GM19035 (cell line): ENCODE results near the gene TM9SF2.
"Not testable (repeated sequence)": the region's sequence is repeated elsewhere in the genome, so short reads cannot be mapped to it uniquely, and the experiment has no call there.

Experiments used
- ATAC-seq: cut with Tn5 transposase; IDR thresholded peaks from one replicate; pipeline ENCODE4 v1.9.1; 2021; ENCODE audit not compliant: unreplicated experiment

TM9SF2 gene

DNA sequence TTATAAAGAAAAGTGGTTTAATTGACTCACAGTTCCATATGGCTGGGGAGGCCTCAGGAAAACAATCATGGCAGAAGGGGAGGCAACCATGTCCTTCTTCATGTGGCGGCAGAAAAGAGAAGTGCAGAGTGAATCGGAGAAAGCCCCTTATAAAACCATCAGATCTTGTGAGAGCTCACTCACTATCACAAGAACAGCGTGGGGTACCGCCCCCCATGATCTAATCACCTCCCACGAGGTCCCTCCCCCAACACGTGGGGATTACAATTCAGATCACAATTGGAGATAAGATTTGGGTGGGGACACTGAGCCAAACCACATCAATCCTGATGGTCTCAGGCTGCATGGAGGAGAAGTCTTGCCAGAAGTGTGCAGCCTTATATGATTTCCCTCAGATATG is 26.0 kb downstream of the TM9SF2 start:
- no peak for ATAC-seq

DNA sequence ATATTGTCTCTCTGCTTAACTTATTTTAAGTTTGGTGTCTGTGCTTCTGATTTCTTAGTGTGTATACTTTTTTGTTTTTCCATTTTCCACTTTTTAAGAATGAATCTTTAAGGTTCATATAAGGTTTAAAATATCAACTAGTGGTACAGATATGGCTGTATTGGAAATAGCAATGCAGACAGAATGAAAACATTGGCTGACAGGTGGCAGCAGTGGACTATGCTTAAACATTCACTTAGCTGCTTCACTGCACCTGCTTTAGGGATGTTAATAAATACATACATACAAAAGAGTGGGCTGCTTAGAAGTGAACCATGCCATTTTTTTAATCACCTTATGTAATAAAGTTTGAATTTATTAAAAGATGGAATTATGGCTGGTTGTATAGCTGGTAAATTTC is 27.3 kb downstream of the TM9SF2 start:
- ATAC-seq, result no peak

DNA sequence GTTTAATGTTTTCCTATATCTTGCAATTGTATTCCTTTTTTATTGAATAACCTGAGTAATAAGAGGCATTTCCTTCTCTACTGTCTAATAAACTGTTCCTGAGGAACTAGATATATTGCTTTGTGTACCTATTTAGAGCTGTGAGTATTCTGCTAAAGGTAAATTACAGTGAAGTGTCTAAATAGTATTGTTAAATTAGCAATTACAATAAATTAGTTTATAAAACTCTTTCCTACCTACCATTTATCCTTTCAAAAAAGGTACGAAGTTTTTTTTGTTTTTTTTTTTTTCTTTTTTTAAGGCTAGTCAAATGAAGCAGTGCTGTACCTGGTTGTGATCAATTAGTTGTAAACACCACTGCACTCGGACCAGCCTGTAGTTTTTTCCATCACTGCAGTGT is 34.8 kb downstream of the TM9SF2 start:
- no peak for ATAC-seq

DNA sequence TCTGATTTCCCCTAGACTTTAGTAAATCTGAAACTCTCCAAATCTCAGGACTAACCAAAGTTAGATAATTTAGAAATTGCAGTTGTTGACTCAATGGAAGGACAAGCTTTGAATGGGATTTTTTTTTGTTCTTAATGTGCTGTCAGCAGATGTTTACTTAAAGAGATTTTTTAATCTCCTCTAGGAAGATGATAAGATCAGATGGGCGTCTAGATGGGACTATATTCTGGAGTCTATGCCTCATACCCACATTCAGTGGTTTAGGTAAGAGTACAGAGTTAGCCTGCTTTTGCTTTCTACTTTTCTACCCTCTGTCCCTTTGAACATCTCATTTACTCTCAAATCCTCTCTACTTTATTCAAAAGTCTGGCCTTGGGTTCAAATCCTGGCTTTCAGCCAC is 39.3 kb downstream of the TM9SF2 start:
- ATAC-seq, result no peak

DNA sequence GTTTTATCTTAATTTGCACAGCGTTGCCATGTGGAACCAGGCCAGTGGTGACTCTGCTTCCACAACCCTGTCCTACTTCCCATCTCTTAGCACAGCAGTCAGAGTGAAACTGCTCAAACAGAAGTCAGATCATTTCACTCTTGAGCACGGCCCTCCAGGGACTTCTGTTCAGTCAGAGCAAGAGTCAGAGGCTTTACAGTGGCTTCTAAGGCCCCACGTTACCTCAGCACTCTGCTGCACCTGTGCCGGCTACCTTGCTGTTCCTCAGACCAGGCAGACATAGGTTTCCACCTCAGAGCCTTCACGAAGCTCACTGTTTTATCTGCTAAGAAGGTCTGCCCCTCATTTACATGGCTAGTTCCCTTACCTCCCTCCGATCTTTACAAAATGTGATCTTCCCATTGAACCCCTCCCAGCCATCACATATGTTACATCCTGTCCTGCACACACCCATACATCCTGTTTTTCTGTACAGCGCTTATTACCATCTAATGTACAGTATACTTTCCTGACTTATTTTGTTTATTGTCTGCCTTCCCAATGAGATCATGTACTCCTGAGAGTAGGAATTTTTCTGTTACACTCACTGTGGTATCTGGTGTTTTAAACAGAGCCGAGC is 41.6 kb downstream of the TM9SF2 start:
- peak; percentile 99 for ATAC-seq

DNA sequence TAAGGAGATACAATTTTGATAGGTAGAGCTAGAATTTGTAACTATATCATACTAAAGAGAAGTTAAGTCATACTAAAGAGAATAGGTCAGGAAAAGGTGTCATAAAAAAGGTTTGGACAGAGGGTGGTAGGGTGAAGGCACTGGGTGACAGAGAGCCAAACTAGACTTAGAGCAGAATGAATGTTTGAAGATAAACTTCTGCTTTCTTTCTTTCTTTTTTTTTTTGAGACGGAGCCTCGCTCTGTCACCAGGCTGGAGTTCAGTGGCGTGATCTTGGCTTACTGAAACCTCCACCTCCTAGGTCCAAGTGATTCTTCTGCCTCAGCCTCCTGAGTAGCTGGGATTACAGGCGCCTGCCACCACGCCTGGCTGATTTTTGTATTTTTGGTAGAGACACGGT is 44.1 kb downstream of the TM9SF2 start:
- no peak for ATAC-seq

DNA sequence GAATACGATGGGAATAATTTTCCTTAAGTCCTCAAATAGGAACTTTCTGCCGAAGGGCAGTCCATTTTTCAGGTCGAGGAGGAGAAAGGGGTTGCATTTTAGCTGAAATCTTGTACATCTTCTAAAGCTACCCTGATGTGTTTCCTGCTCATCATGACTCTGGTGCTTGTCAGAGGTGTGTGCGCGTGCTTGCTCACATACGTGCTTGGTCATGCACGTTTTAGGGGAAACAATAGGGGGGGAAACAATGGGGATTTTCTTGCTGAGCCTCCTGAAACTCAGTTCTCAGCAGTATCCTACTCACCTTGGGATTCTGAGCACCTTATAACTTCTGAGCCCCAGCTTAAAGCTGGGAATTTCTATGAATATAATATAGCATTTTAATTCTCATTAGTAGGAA is 44.7 kb downstream of the TM9SF2 start:
- no peak for ATAC-seq

DNA sequence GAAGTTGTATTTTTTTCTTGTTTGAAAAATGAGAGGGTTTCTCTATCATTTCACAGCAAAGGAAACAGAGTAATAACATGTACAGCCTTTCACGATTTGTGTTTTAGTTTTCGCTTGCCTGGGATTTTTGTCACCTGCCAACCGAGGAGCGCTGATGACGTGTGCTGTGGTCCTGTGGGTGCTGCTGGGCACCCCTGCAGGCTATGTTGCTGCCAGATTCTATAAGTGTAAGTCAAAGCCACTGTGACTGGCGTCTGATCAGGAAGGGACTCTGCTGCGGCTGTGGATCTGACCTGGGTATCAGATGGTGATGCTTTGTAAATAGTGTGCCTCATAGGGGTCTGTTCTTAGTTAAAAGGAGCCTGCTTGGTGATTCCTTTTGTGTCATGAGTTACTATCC is 45.6 kb downstream of the TM9SF2 start:
- ATAC-seq, result no peak

DNA sequence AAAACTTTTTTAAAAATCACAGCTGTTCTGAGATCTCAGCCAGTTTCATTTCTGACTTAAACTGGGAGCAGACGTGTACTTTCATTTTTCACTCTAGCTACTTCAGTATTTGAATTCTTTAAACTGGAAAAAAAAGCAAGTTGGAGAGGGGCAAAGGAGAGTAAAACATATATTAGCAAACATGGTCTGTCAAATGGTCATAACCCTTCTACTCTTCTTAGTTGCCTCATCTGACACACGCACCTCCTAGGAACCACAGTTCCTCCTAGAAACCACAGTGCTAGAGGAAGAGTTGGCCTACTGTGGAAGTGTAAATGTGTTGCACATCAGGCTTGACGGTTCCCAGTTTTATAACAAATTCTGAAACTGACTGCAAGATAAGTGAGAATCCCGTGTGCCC is 47.2 kb downstream of the TM9SF2 start:
- peak; percentile 71 for ATAC-seq

DNA sequence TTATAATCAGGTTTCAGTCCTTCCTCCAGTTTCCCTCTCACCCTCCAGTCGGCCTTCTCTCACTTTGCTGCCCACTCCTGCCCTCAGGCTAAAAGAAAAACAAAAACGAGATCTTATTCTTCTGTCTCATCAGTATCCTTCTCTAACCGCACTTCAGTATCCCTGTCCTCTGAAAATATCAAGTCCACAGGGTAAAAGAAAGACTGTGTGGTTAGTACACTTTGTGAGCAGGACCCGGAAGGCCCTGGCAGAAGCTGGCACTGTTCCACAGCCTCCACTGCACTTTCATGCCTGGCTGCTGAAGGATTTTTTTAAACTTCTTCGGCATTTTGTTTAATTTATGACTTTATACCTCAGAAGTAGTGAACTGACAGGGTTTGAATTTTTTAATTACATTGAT is 51.8 kb downstream of the TM9SF2 start:
- no peak for ATAC-seq

DNA sequence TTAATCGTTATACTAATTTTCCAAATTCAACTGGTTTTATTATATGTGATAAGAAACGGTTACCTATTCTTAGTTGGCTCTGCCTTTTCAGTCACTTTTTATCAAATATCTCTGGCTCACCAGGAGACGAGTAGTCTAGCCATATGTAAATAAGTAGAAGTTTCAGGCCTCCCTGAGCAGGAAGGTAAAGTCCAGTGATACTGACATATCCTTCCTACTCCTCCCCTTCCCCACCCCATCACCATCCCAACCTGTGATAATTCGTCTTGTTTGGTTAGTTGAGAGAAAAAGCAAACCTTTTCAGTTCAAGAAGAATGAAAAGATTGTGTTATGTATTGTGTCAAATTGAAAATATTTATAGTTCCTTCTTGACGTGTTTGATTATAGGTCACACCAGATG is 53.9 kb downstream of the TM9SF2 start:
- no peak for ATAC-seq

DNA sequence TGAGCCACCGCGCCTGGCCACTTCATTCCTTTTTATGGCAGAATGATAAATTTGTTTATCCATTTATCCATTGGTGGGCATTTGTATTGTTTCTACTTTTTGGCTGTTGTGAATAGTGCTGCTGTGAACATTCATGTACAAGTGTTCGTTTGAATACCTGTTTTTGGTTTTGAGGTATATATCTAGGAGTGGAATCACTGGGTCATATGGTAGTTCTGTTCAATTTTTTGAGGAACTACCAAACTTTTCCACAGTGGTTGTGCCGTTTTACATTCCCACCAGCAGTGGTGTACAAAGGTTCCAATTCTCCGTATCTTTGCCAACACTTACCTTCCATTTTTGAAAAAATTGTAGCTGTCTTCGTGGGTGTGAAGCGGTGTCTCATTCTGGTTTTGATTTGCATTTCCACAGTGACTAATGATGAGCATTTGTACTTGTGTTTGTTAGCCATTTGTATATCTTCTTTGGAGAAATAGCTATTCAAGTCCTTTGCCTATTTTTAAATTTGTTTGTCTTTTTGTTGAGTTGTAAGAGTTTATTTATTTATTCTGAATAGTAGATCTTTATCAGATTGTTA is 55.7 kb downstream of the TM9SF2 start:
- no peak for ATAC-seq

DNA sequence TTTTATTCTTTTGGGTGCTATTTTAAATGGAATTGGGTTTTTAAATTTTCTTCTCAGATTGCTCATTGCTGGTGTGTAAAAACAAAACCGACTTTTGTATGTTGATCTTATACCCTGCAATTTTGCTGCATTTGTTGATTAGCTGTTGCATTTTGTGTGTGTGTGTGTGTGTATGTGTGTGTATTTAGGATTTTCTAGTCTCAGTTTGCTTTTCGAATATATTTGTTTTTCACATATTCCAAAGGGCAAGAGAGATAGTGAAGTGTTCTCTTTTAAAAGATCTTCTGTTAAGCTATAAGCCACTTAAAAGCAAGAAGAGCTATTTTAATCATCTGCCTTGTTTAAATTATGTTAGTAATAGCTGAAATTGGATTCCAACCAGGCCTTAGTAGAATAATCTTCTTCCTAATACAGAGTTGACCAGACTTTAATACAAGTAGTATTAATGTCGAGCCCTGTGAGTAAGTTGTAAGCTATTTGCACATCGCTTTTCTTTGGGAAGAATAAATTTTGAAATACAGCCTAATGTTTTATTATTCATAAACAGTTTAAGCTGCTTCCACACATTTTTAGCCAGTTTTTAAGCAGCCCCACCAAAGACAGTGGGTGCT is 57.4 kb downstream of the TM9SF2 start:
- ATAC-seq, result no peak

DNA sequence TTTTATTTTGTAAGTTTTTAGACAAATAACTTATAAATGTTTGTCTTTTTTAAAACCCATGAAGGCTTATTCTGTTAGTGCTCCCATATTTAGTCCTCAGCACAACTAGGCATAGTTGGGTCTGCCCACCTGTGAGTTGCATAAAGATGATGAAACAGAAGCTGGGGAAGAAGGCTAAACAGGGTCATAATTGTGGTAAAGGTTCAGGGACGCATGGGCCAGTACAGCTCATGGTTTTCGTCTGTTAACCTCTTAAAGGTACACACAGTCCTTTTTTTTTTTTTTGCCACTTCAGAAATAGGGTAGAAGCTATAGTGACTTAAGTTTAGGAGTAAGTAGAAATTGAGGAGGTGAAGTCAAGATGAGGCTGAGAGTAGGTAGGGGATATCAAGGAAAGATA is 58.3 kb downstream of the TM9SF2 start:
- no peak for ATAC-seq

DNA sequence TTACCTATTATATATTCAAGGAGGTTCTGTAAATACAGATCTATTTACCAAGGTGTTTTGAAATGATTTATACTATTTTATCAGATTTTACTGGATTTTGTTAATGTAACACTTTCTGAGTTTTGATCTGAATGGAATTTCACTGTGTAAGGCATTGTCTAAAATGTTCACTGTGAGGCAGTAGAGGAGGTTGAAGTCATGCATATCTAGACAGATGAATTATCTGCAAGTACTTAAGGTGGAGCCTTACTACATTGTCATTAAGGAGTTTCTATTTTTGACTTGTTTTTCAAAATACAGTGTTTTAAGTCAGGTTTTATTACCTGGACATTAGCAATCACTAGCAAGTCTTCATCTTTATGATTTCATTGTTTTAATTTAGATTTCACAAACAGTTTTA is 62.1 kb downstream of the TM9SF2 start:
- no peak for ATAC-seq

DNA sequence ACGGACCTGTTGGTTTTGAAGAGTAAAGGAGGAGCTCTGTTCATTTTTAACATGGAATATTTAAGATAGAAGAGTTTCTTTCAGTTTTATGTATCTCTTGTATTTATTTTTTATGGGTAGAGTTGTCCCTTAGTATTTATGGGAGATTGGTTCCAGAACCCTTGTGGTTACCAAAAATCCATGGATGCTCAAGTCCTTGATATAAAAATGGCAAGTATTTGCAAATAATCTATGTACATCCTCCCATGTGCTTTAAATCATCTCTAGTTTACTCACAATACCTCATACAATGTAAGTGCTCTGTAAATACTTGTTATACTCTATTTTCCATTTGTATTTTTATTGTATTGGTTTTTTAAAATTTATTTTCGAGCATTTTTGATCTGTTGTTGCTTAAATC is 63.1 kb downstream of the TM9SF2 start:
- ATAC-seq, result no peak

DNA sequence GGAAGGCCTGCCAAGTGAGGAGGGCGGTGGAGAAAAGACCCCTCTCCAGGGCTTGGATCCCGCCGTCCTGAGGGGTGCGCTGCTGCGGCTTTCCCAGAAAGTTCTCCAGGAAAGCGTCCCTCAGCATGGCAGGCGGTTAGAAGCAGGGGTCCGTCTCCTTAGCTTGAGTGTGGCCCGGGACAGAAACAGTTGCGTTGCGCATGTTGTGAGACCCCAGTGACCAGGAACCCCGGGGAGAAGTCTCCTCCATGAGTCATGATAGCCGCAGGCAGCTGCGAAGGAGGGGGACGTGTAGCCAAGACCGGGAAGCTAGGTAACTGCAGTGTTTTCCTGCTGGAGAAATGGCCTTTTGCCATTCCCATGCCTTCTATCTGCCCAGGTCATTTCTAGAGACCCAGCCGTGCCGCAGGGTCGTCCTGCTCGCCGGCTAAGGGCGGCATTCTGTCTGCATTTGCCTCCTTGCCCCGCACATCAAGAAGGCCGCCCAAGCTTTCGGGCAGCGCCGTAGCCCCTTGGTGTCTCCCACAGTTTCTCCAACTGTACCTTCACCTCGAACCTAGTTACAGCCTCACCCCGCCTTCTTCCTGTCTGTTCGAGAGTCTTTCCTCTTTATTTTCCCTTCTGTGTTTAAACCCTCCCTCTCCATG is 64.3 kb downstream of the TM9SF2 start:
- no peak for ATAC-seq

DNA sequence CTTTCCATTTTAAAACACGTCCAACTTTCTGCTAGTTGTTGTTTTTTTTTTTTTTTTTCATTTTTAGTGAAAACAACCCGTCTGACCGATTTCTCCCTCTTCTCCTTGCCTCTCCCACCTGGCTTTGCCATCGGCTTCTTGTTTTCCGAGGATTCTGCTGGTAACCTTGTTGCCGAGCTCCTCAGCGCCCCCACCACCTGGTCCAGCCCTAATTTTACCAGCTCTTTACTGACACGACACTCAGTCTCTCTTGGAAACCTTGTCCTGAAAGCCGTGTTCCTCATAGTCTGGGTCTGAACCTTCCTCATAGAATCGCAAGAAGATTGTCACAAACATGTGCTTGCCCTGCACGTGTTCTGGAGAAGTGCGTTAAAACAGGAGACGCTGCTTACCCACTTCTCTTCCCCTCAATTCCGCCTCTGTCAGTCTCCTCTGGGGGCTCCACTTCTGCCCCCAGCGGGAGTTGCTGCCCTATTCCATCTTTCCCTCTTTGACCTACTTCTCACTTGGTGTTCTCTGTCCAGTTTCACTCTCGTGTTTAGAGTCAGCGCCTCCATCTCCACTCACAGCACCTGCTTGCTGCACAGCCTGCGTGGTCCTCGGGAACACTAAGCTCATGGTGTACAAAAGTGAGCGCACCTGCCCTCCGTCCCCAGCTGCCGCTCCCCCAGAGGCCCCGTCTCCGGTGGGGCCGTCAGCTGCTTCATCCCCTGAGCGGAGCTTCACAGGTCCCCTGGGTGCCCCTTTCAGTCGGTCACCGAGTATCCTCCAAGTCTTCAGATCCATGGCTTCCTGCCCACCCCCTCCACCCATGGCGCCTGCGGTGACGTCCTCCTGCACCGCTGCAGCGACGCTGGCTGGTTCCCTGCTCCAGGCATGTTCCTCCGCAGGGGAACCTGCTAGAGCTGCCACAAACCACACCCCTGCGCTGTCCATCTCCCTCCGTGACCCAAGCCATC is 65.1 kb downstream of the TM9SF2 start:
- no peak for ATAC-seq

DNA sequence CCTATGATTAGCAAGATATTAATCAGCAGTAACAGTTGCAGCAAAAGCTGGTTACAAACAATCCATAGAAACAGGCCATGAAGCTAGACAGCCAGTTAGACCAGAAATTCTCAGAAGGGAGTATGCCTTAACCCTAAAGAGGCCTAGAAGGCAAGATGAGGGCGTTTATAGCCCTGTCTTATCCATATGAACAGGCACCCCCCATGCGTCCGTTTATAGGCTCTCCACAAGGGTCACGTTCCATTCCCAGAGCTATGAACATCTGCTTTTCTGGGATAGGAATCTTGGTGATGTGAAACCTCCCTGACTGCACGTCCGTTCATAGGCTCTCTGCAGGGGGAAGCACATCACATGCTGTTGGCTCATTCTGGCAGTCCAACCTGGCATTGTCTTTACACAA is 67.6 kb downstream of the TM9SF2 start:
- not testable (repeated sequence) for ATAC-seq

DNA sequence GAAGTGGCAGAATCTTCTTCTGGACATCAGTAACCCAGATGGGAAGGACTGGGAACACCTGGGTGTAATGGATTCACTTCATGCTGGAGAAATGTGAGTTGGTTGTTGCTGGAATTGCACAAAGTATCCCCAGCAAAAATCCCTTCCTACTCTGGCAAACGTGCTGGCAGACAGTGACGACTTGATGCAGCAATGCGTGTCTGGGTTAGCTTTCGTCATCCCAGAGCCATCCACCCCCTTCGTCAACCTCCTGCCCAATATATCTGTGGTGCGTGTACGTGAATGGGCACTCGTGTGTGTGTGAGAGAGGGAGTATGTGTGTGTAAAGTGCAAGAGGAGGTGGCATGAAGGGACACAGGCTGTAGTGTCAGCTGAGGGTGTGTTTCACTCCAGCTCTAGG is 70.9 kb downstream of the TM9SF2 start:
- no peak for ATAC-seq

DNA sequence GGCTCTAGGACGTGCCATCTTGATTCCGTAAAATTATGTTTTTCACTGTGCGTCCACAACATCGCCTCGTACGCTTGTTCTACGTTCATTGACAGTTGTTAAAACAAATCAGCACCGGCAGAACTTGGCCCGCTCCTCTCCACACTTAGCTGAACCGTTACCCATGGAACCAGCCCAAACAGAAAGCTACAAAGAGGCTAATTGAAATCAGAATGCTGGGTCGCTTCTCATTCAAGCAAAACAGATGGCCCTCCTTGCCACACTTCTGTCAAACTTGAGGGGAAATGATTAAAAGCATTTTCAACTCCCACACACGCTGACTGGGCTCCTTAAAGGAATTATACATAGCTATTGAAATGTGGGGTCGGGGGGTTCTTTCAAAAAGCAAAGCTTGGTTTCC is 71.6 kb downstream of the TM9SF2 start:
- no peak for ATAC-seq
